Stimulated activated CD4-positive, alpha-beta T cell treated with anti-CD3 and anti-CD28 coated beads, Interleukin-12 subunit alpha, Interleukin-12 subunit beta, amount 100 ng/mL, for 4 hours (primary cell): ENCODE data around the gene ELF4.

Source experiments
- DNase-seq: peaks from one replicate; pipeline ENCODE4 v3.0.0-alpha.2; 2020

The ELF4 gene

DNA sequence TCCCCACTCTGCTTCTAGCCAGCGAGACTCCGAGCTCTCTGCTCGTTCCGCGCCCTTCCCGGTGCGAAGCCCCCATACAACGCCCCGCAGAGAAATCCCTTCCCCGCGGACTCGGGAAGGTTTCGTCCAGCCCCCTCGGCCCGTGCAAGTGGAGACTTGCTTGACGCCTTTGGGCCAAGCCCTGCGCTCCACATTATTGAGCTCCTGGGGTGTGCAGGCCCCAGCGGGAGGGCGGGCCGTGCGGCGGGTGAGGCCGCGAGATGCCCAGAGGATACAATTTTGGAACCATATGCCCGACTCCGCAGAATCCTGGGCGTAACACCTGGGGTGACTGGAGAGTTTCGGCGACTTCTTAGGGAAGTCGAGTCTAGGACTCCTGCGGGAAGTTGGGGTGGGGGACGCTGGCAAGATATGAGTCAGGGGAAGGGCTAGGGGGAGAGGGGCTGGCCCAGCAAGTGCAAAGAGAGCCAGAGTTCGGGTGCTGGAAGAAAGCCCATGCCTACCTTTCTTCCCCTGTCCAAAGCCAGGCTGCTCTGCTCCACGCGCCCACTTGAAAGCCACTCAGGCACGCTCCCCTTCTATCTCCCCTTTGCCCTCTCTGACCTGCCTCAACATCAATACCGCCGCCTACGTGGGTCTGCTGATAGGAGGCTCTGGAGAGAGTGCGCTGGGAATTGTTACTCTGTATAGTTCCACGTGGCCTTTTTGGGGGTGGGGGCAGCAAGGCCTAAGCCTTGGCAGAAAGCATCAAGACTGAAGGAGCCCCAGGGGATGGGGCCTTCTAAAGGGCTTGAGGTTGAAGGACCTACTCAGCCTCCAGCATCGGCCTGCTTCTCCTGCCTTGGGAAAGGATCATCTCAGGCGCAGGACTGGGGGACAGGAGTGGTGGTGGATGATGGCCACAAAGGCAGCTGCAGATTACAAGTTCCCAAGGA is 1.2 kb upstream of the ELF4 start:
- DNase-seq, result no peak

DNA sequence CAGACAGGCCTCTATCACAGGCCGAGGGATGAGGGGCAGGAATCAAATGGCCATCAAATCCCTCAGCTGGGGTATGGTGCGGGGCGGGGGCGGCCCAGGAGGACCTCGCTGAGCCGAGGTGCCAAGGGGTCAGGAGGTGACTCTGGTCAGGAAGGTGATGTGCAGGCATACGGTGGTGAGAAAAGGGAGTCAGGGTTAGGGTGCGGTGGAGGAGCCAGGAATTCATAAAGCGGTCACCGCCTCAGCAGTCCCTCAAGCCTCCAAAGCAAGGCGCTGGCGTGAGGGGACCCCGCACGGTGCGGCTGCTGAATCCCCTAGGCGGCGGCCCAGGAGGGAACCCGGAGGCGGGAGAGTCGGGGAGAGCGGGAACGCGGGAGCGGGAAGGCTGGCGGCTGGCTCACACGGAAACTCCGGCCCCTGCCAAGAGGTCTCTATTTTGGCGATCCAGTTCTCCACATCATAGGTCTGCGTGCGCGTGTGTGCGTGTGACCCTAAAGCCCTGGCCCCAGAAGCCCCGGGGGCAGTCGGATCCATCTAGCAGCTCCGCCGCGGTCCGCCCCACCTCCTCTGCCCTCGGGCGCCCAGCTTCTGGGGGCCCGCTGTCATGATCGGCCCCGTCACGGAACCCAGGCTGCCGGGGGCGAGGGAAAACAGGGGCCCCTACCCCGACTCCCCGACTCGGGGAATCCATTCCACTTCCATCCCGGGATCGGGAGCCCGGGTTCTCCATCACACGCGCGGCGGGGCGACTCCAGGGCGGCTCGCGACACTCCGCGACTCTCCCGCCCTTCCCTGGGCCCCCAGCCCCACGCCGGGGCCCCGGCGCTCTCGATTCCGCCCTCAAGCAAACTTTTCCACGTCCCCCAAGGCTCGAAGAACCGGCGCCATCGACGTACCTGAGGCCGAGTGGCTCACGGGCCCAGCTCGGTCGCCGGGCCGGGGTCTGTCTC is 593 bp downstream of the ELF4 start:
- DNase-seq, result no peak

DNA sequence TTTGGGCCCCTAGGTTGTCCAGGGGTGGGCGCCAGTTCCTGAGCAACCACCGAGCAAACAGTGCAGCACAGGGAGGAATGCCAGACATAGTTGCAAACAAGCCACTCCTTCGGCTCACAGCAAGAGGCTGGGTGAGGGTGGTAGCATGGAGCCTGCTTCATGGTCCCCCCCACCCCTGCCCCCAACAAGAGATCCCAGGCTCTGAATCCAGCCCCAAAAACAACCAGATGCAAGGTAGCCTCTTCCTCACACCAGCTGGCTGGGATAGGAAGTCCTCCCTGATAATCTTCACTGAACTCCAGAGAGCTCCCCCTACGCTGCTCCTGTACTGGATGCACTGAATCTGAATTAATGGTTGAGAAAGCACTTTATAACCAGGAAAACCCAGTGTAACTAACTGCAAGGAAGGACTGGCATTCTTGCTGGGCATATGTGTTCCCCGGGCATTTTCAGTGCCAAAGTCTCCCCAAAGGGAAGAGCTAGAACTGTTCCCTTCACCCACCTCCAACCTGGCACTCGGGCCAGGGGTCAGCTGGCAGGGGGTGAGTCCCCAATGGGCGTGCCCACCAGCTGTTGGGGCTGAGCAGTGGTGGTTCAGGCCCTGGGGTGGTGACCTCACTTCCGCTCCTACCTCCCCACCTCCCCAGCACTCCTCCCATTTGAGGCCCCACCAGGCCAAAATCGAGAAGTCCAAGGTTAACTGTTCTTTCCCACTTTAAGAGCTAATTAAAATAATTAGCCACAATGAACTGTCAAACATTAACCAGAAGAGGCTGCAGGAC is 1.5 kb downstream of the ELF4 start:
- no peak for DNase-seq

DNA sequence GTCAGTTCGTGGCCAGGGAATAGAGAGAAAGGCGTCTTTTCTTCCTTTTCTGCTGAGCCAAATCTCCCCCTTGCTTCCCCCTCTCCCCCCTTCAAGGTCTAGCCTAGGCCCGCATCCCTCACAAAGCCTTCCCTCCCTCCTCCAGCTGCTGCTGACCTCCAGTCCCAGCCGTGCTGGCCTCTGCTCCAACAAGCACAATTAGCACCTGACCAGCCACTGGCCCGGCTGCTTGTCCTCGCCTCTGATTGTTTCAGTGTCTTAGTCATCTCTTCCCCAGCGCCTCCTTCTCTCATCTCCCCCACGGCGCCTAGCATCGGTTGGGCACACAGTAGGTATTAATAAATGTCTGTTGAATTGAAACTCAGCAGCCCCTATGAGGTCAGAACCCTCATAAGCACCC is 4.2 kb downstream of the ELF4 start:
- no peak for DNase-seq

DNA sequence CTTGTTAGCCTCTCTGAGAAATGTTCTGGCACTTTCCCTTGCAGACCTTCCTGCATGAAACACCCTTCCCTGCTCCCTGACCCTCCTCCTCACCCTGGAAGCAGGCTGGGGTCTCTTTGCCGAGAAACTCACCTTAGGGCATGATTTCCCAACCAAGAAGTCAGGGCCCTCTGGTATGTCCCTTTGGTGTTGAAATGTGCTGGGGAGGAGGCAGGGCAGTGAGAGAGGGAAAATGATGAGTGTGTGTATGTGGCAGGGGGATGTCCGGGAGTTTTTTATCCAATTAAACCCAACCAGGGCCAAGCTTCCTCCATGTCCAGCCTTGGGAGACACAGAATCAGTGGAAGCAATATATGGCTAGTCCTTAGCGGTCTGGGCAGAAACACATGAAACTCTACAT is 5.1 kb downstream of the ELF4 start:
- no peak for DNase-seq

DNA sequence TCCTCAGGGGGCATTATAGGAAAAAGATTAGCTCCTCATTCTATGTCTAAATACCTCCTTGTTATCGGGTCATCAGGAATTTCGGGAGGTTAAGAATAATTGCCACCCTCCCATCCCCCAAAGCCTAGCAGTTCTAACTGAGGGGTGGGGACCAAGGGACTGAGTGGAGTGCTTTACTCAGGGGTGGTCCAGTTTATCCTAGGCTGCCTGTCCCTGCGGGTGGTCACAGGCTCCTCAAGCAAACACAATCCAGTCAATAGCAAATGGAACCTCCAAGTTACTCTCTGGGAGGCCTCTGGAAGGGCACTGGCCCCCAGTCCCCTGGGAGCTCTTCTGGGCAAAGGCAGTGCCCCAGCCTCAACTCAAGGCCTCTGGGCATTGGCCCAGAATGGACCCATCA is 6.7 kb downstream of the ELF4 start:
- no peak for DNase-seq

DNA sequence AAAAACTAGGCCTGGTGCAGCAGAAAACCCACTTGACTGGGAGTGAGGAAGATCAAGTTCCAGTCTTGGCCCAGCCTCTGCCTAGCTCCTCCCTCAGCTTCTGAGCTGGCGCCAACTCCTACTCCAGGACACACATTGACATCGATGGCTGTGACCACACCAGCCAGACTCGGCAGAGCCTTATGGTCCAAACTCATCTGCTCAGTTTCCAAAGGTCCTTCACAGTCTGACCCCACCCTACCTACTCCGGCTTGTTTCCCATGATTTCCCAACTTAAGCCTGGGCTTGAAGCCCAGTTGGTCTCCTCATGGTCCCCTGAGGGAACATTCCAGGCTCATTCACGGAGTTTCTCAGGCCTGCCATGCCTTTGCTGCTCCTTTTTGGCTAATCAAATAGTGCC is 10.1 kb downstream of the ELF4 start:
- DNase-seq, result no peak

DNA sequence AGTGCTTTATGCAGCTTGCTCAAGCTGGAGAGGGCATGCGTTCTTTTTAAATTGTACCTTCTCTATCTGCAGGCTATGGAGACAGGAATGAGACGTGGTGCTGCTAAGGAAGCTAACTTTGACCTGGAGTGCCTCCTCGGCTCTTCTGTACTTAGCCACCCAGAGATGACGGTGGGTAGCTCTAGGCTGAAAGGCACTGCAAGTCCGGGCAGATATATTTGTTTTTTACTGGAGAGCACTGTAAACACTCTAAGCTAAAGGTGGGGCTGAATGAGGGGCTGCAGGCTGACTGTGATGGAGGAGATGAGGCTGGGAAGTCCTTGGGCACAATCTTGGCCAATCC is 12.1 kb downstream of the ELF4 start:
- no peak for DNase-seq

DNA sequence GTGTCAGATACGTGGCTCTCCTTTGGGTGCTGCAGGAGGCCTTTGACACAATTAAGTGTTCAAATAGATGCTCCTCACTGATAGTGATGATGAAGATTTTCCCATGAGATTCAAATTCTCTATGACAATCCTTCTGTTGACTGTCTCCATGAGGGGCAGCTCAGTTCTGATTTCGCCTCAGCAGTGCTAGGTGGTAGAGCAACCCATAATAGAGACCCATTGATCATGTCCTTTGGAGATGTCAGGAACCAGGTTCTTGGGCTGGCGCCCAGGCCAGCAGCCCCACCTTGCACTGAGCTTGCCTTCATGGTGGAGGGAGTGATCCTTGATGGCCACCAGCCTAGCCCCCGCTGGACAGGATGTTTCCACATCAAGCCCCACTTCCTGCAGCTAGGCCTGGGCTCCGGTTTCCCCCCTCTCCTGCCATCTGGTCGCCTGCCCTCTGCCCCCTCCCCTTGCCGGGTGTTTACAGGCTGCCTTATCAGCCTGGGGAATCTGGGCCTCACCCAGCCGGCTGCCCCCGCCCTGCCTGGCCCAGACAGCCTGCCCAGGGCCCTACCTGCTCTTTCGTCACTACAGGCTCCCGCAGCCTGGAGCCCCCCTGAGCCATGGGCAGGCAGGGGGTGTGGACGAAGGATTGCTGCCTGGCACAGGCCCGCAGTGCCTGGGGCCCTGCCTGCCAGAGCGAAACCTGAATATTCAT is 12.6 kb downstream of the ELF4 start:
- DNase-seq, result no peak

DNA sequence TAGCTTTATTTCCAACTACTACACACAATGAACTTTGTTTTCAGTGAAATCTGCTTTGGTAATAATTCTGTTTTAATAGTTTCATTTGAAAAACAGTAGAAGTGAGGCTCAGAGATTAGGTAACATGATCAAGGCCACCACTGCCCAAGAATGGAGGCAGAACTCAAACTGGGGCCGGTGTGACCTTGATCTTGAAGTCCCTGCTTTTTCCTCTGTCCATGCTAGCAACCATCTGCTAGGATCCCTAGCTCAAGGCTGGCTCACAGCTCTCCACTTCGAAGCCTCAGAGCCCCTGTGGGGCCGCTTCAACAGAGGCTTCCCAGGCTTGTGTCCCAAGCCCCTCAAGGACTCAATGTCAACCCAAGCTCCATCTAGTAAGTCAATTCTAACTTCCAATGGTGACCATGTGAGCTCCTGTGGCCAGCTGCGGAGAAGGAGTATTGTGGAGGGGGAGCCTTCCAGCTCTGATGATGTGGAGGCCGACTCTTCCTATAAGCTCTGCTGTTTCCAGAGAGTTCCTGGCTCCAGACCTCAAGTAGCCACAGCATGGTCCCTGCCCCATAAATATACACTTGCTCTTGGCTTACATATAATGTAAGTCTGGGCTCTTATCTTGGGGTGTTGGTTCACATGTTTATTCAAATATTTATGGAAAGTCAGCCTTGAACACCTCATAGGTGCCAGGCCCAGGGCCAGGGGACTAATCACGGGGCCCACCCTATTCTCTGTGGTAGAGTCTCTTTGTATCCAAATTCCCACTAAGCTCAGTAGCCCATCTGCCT is 14.9 kb downstream of the ELF4 start:
- no peak for DNase-seq

DNA sequence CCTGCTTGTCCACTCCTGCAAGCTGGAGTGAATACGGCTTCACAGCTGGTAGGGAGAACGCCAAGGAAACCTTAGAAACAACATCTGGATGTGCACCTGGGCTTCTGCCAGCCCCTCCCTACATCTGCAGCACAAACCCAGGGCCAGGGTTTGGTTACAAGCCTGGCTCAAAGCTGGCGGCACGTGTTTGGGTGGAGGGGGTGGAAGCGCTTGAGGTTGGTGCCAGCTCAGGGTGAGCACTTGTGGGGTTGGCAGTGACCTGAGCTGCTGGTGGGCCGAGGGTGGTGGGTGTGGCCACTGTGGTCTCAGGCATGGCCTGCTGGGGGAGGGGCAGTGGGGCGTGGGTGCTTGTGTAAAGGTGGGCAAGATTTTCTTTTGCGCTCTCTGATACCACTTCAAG is 15.6 kb downstream of the ELF4 start:
- no peak for DNase-seq

DNA sequence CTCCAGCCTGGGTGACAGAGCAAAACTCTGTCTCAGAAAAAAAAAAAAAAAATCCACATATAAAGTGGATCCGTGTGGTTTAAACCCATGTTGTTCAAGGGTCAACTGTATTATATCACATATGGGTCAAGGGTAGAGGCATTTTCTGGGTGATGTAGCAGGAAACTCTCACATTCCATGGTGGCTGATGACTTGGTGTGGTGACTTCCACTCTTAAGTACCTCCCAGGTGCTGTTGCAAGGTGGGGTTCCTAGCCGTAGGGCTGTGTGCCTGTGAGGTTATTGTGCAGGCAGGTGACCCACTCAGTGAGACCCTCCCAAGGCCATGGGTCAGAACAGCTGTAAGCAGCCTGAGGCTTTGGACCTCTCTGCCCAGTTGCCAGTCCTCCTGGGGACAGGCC is 17.0 kb downstream of the ELF4 start:
- DNase-seq, result no peak

DNA sequence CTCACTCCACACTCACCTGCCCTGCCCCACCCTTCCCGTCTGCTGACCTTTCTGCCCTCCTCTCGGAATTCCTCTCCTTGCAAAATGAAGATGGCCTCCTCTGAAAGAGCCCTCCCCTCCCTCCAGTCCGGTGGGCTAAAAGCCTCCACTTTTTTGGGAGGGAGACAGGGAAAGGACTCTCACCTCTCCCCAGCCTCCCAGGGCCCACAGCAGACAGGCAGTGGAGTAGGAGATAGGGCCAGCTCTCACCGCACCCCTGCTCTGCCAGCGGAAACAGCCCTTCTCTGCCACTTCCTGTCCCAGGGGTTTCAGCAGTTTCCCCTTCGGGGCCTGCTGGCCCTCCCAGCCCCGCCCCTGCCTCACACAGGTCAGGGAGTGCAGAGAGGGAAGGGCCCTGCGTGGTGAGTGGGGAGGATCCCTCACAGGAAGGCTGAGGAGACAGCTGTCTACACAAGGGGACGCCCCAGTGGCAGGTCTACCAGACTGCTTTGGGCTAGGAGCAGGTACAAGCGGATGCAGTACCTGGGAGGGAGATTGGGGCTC is 18.2 kb downstream of the ELF4 start:
- peak; percentile 58 for DNase-seq

DNA sequence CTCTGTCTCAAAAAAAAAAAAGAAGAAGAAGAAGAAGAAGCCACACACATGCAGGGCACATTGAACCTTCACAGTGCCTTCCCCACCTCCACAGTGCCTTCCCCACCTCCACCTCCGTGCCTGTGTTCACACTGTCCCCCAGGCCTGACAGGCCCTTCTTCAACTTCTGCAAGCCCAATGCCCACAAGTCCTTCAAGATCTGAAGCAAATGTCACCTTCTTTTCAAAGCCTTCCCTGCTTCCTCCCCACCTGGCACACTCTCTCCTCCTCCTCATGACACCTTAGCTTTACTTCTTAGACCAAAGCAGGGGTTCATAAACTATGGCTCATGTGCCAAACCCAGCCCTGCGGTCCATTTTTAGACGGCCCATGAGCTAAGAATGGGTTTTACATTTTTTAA is 19.9 kb downstream of the ELF4 start:
- no peak for DNase-seq

DNA sequence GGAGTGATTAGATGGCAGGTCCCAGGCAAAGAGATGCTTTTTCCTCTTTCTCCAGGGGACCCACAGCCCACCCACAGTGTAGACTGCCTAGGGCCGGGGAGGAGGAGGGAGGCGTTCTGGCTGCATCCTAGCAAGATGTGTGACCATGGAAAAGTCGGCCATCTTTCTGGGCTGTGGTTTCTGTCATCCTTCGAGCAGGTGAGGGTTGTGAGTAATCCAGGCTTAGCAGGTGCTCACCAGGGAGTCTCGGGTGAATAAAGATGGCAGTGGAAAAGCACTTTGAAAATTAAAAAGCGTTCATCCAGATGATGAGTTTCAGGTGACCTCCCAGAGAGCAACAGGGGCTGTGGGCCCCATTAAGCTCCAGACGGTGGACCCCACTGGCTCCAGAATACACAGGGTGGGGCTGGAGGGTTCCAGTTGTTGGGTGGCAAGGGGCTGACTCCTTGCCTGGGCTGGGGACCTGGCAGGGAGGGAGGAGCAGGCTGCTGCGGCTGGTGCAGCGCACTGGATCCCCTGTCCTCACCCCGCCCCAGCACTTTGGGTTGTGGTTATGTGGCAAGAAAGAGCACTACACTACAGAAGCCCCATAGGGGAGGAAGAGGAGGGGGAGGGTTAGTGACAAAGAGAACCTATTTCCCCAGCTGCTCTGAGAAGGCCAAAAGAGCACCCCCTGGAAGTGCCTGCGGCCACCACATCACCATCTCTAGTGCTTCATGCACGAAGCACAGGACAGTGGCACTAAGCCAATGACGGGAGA is 23.7 kb downstream of the ELF4 start:
- DNase-seq, result peak; percentile 35

DNA sequence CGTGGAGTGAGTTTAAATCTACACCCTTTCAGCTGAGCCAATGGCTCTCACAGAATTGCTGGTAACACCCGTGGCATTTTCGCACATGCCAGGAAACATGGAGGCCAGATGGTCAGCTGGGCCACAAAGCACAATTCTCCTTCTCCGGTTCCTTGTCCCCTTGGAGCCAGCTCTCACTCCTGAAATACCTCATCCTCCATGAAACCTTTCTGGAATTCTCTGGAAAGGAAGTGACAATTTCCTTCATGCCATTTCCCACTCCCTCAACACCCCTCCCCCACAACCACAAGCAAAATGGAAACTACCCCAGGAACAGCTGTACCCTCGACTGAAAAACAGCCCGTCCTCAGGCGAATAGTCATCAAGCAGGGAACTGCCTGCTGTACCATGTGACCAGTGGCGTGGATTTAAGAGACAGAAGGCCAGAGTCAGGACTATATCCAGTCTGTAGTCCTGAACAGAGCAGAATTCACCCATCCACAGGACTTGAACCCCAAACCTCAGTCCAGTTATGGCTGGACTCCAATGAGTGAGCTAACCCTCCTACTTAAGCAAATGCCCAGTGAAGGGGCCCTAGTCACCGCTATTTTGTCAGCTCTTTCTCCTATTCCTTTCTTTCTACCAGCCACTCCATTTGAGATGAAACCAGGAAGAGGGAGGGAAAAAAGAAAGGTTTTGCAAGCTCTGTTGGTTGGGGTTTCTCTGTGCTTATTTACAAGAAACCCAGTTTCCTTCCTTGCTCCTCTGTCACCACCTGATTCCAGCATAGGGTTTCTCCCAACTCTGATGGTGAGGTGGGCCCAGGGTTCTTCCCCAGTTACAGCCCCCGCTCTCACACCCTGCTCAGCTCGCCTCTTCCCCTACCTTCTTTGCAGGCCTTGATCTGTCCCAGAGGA is 24.5 kb downstream of the ELF4 start:
- DNase-seq, result no peak

DNA sequence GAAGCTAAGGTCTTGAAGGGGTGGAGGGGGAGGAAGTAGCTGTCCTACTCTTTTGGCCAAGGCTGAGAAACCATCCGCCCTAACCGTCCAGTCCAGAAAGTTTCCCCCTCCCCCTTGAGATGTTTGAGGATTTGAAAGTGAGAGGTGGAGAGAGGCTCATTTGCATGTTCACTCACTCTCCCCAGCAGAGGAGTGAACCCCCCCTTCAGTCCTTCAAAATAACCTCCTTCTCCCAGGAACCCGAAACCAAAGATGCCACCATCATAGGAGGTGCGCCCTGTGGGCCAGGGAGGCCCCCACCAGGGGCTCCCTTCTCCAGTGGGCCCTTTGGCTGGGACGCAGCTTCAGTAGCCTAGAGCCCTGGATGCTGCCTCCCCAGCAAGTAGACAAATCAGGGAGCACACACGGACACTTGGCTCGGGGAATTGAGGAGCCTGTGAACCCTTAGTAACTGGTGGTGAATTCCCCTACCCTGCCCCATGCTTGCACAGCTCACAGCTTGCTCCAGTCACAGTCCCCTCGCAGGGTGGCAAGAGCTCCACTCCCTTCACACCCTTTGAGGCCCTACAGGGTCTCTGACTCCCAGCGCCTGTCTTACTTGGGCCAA is 25.6 kb downstream of the ELF4 start:
- DNase-seq, result no peak

DNA sequence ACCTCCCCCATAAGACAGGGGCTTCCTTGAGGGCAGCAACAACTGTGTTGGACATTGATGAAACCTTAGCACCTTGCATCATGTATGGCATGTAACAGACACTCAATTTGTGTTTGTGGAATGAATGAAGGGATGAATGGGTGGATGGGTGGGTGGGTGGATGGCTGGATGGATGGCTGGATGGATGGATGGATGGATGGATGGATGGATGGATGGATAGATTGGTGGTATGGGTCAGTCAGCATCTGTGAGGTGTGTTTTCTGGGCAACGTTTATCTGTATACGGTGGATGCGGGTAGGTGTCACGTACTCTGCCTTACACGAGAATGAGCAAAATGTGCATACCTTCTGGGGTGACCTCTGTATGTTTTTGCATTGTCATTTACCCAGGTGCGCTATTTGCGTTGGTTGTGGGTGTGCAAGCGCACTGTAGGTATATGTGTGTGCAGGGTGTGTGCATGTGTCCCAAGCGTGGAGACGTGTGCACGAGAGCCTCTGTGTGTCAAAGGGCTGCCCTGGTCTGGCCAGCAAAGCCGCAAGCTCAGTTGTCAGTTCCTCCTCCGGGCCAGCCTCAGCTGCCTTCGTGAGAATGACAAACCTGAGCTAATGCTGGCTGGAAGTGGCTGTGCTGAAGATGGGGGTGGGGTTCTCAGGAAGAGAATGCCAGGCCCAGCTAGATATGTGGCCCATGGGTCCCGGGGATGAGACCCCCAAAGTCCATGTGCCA is 26.5 kb downstream of the ELF4 start:
- DNase-seq, result no peak
